Nephron (organoid): ENCODE data around the gene NPBWR2.

Source experiments
- H3K27ac Mint-ChIP-seq, 3 experiments: 2 replicates each; pipeline ENCODE4 v1.8.0; 2020; ENCODE audit warnings: mixed read lengths in 3 of 3, mild to moderate bottlenecking in 2 of 3, moderate library complexity in 1 of 3
- H3K27me3 Mint-ChIP-seq: 2 replicates; pipeline ENCODE4 v1.8.0; 2021; ENCODE audit warnings: low read depth, mild to moderate bottlenecking, moderate library complexity, mixed read lengths
- H3K36me3 Mint-ChIP-seq: 2 replicates; pipeline ENCODE4 v1.8.0; 2020; ENCODE audit warnings: low read depth, mixed read lengths
- H3K4me1 Mint-ChIP-seq: 2 replicates; pipeline ENCODE4 v1.8.0; 2020; ENCODE audit warnings: mixed read lengths
- H3K4me3 Mint-ChIP-seq, 3 experiments: 2 replicates each; pipeline ENCODE4 v1.8.0; 2020; ENCODE audit warnings: mild to moderate bottlenecking in 3 of 3, mixed read lengths in 3 of 3, moderate library complexity in 2 of 3
- H3K9me3 Mint-ChIP-seq: 2 replicates; pipeline ENCODE4 v1.8.0; 2020; ENCODE audit warnings: mixed read lengths
- TF ChIP-seq, protein P1 (sequence below), 3 experiments: fragments of 200-600 bp; sonication (generic); IDR thresholded peaks; one replicate each; pipeline ENCODE4 v1.5.0; 2021; ENCODE audit warnings: antibody characterized with exemption in 3 of 3; ENCODE audit not compliant: unreplicated experiment in 3 of 3

NPBWR2 gene

DNA sequence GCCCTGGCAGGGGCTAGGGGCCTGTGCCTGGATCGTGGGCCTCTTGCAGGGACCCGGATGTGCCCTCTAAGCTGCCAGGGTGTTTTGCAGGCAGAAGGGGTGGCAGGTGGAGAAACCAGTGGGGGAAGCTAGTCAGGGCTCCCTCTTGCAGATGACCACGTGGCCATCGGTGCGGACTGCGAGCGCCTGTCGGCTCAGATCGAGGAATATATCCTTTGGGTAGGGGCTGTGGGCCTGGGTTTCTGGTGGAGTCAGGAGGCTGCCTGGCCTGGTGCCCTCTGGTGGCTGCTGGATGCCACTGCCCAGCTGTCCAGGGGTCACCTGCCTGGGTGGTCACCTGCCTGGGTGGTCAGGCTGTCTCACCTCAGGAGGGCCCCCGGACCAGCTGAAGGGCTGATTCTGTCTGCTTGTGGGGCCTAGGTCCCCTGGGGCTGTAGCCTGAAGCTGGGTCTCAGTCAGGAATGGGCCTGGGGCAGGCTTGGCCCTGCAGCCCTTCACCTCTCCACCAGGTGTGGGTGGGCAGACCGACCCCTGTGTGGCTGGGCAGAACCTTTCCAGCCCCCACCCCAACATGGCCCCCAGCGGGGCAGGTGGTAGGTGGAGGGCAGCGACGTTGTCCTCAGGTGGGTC lies 37.6 kb downstream of the NPBWR2 start:
- Mint-ChIP-seq H3K36me3 (no peaks in the 10 kb centered on the region), H3K4me1 (no peaks in the 10 kb centered on the region), H3K9me3 (no peaks in the 10 kb centered on the region)

DNA sequence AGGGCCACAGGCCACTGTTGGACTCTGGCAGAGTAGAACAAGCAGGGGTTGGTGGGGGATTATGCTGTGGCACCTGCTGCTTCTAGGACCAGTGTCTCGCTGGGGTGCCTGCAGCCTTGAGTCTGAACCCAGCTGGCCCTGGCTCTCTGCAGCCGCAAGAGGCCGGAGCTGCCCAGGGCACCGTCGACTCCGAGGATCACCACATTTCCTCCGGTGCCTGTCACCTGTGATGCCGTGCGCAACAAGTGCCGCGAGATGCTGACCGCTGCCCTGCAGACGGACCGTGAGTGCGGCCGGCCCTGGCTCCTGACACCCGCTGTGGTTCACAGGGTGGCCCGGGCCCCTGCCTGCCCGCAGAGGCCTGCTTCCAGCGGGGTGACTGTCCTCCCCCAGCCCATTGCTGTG lies 38.2 kb downstream of the NPBWR2 start:
- TF ChIP-seq, protein P1, sequence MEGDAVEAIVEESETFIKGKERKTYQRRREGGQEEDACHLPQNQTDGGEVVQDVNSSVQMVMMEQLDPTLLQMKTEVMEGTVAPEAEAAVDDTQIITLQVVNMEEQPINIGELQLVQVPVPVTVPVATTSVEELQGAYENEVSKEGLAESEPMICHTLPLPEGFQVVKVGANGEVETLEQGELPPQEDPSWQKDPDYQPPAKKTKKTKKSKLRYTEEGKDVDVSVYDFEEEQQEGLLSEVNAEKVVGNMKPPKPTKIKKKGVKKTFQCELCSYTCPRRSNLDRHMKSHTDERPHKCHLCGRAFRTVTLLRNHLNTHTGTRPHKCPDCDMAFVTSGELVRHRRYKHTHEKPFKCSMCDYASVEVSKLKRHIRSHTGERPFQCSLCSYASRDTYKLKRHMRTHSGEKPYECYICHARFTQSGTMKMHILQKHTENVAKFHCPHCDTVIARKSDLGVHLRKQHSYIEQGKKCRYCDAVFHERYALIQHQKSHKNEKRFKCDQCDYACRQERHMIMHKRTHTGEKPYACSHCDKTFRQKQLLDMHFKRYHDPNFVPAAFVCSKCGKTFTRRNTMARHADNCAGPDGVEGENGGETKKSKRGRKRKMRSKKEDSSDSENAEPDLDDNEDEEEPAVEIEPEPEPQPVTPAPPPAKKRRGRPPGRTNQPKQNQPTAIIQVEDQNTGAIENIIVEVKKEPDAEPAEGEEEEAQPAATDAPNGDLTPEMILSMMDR (IDR thresholded peaks at IDR 0.05; ENCODE audit: unreplicated experiment in 3 of 3): no peak
- H3K27ac Mint-ChIP-seq: no peak overlapping the region
- H3K4me3 Mint-ChIP-seq: no peak overlapping the region
- no peaks in the 10 kb centered on the region for H3K27me3 Mint-ChIP-seq
- H3K9me3 Mint-ChIP-seq: no peaks in the 10 kb centered on the region
- H3K4me1 Mint-ChIP-seq: peaks cover under 1% of the 10 kb centered on the region
- no peaks in the 10 kb centered on the region for H3K36me3 Mint-ChIP-seq

More for the DNA sequence above, 37.6 kb downstream of the NPBWR2 start:
- Mint-ChIP-seq H3K27ac (no peak overlapping the region), H3K27me3 (no peaks in the 10 kb centered on the region), H3K4me3 (no peak overlapping the region)
- TF ChIP-seq, protein P1 (IDR thresholded peaks at IDR 0.05; ENCODE audit: unreplicated experiment in 3 of 3): peak; percentile 72 to 82 (median 72)

DNA sequence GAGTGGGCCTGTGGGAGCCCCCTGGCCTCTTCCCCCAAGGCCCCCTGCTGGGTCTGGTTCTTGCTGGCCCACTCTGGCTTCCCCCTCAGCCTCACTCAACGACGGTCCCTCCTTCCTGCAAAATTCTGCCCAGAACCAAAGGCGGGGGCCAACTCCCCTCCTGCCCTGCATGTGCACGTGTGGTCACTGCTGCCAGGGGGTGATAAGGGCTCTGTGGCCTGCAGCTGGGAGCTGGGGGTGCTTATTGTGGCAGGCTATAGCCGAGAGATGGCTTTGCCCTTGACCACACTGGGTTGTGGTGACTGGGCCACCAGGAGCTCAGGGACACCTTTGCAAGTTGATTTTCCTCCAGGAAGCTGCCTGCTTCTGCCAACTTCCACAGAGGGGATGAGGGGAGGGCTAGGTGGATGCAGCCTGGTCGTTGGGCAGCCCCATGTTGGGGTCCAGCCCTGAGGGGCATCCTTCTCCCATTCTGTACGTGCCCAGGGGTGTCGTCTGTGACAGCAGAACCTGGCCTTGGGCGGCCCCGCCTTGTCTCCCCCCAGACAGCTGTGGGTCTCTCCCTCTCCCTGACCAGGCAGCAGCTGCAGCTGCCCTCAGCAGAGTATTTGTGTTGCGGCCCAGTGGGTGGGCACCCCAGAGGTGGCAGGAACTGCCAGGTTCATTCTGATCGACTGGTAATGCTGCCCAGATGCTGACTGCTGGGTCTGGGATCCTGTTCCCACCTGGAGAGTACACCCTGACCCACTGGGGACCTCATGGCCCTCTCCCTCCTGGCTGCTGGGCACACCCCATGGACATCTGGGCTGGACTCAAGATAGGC lies 38.8 kb downstream of the NPBWR2 start:
- H3K27me3 Mint-ChIP-seq: no peaks in the 10 kb centered on the region
- peaks cover 6% of the 10 kb centered on the region for H3K4me1 Mint-ChIP-seq
- no peaks in the 10 kb centered on the region for H3K9me3 Mint-ChIP-seq
- H3K4me3 Mint-ChIP-seq: no peak overlapping the region
- H3K27ac Mint-ChIP-seq: no peak overlapping the region
- no peaks in the 10 kb centered on the region for H3K36me3 Mint-ChIP-seq
- TF ChIP-seq, protein P1 (IDR thresholded peaks at IDR 0.05; ENCODE audit: unreplicated experiment in 3 of 3): no peak

GRCh38 chr20:64067733-64068307 lies 39.5 kb downstream of the NPBWR2 start:
- H3K36me3 Mint-ChIP-seq: no peaks in the 10 kb centered on the region
- H3K4me3 Mint-ChIP-seq: no peak overlapping the region
- peaks cover 6% of the 10 kb centered on the region for H3K4me1 Mint-ChIP-seq
- TF ChIP-seq, protein P1 (IDR thresholded peaks at IDR 0.05; ENCODE audit: unreplicated experiment in 3 of 3): no peak
- H3K9me3 Mint-ChIP-seq: no peaks in the 10 kb centered on the region
- no peaks in the 10 kb centered on the region for H3K27me3 Mint-ChIP-seq
- H3K27ac Mint-ChIP-seq: no peak overlapping the region

DNA sequence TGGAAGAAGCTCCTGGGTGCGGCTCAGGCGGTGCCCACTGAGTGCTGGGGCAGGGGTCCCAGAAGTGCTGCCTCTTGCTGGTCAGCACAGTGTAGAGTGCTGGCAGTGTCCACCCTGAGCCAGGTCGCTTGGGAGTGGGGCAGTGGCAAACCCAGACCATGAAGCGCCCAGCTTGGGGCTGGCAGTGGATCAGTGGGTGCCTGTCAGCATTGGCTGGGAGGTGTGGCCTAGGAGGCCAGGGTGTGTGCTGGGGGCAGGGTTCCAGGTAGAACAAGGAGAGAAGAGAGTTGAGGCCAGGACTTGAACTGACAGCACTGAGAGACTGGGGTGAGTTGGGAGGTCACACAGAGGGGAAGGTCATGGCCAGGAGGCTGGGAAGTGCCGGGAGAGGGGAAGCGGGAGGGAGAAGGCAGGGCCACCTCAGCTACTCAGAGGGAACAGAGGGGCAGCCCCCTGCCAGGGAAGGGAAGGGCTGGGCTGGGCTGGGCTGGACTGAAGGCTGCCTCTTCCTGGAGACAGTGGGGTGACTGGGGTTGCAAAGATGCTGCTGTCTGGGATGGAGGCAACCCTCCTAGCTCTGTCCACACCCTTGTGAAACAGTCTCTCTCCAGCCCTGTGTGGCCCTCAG lies 40.2 kb downstream of the NPBWR2 start:
- Mint-ChIP-seq H3K36me3 (no peaks in the 10 kb centered on the region), H3K4me1 (peaks cover 6% of the 10 kb centered on the region), H3K9me3 (no peaks in the 10 kb centered on the region), H3K4me3 (no peak overlapping the region), H3K27me3 (no peaks in the 10 kb centered on the region), H3K27ac (peak overlapping the region in 1 of 3 experiments; percentile 41)
- TF ChIP-seq, protein P1 (IDR thresholded peaks at IDR 0.05; ENCODE audit: unreplicated experiment in 3 of 3): no peak
